GM19099 (cell line): ENCODE data around the gene MTCP1.

Experiments used
- POLR2A ChIP-seq: IDR thresholded peaks from 3 replicates; pipeline ENCODE4 v1.6.1; 2011; ENCODE audit warnings: low read depth; ENCODE audit not compliant: insufficient read length; ENCODE audit errors: extremely low read depth

MTCP1 gene

GRCh38 chrX:155070975-155071693 lies at the start of gene MTCP1, which contains the start of the genes BRCC3 and CMC4:
TSS of gene MTCP1 (minus strand) at chrX:155071136. CDS start at chrX:155066010, 5,126 bp downstream.
TSS of gene BRCC3 (plus strand) at chrX:155071508. CDS start at chrX:155071528, 20 bp downstream.
TSS of gene CMC4 (minus strand) at chrX:155071136. CDS start at chrX:155064023, 7,113 bp downstream.
- peak; percentile 83 for TF ChIP-seq POLR2A

GRCh38 chrX:155115174-155115819 lies 44.4 kb upstream of the MTCP1 start:
- no peak for TF ChIP-seq POLR2A

- no peak for TF ChIP-seq POLR2A
Measured at GRCh38 chrX:155113097-155113496, 42.2 kb upstream of the MTCP1 start.

- no peak for TF ChIP-seq POLR2A
Measured at GRCh38 chrX:155112171-155112570, 41.2 kb upstream of the MTCP1 start.

GRCh38 chrX:155108427-155108826 lies 37.5 kb upstream of the MTCP1 start:
- no peak for TF ChIP-seq POLR2A

- no peak for TF ChIP-seq POLR2A
Measured at GRCh38 chrX:155105919-155106318, 35.0 kb upstream of the MTCP1 start.

- no peak for TF ChIP-seq POLR2A
Measured at GRCh38 chrX:155094468-155095061, 23.6 kb upstream of the MTCP1 start.

- TF ChIP-seq POLR2A: no peak
Measured at GRCh38 chrX:155086961-155087735, 16.2 kb upstream of the MTCP1 start.

GRCh38 chrX:155086202-155086840 lies 15.4 kb upstream of the MTCP1 start:
- TF ChIP-seq POLR2A: no peak

GRCh38 chrX:155071694-155072280 lies 851 bp upstream of the MTCP1 start:
- no peak for TF ChIP-seq POLR2A

GRCh38 chrX:155070663-155070974 lies 317 bp downstream of the MTCP1 start:
- TF ChIP-seq POLR2A: no peak

GRCh38 chrX:155070038-155070437 lies 898 bp downstream of the MTCP1 start:
- TF ChIP-seq POLR2A: no peak

- no peak for TF ChIP-seq POLR2A
Measured at GRCh38 chrX:155069414-155069813, 1.5 kb downstream of the MTCP1 start.

GRCh38 chrX:155068165-155068564 lies 2.8 kb downstream of the MTCP1 start:
- TF ChIP-seq POLR2A: no peak
